Activated T-helper 17 cell treated with anti-CD3 and anti-CD28 coated beads, Interleukin-2, amount 50 U/mL, for 72 hours (primary cell): Measurements from ENCODE around the gene UTP14C. TPM values are rescaled to one million over a fixed set of nuclear protein-coding genes. Genes with fewer than 3 reads are reported as not detected.
"Not testable (repeated sequence)": the region's sequence is repeated elsewhere in the genome, so short reads cannot be mapped to it uniquely, and the experiment has no call there.

Experiments
- ATAC-seq: fragments of 150-1000 bp; cut with Tn5 transposase; replicated peaks from 2 replicates; pipeline ENCODE4 v1.10.0; 2021; ENCODE audit warnings: mild to moderate bottlenecking, moderate library complexity
- H3K27ac Mint-ChIP-seq: one replicate; pipeline ENCODE4 v1.8.0; 2022; ENCODE audit warnings: mixed read lengths
- H3K27me3 Mint-ChIP-seq: one replicate; pipeline ENCODE4 v1.8.0; 2022; ENCODE audit warnings: mixed read lengths
- H3K36me3 Mint-ChIP-seq: one replicate; pipeline ENCODE4 v1.8.0; 2022; ENCODE audit warnings: low read depth, mild to moderate bottlenecking, mixed read lengths
- H3K4me1 Mint-ChIP-seq: one replicate; pipeline ENCODE4 v1.8.0; 2022; ENCODE audit warnings: mixed read lengths
- H3K4me3 Mint-ChIP-seq: one replicate; pipeline ENCODE4 v1.8.0; 2022; ENCODE audit warnings: mild to moderate bottlenecking, mixed read lengths
- H3K9me3 Mint-ChIP-seq: one replicate; pipeline ENCODE4 v1.8.0; 2022; ENCODE audit warnings: mixed read lengths
- total RNA-seq, 2 donors: library from RNA; stranded (reverse); gene quantifications; one replicate each; pipeline ENCODE4 v1.2.3, GENCODE V29; 2022

The UTP14C gene
- total RNA-seq, 2 donors from 2014 or later, result 5.5 to 8.2 TPM

DNA sequence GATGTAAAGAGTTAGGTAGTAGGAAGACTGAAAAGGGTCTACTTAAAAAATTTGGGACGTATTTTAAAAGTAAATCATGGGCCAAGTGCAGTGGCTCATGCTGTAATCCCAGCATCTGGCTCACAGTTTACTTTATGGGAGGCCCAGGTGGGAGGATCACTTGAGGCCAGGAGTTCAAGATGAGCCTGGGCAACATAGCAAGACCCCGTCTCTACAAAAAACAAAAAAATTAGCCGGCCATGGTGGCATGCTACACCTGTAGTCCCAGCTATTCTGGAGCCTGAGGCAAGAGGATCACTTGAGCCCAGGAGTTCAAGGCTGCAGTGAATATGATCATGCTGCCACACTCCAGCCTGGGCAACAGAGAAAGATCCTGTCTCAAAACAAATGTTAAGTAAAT, 23.0 kb downstream of the UTP14C start:
- ATAC-seq, result no peak
- Mint-ChIP-seq H3K9me3 (peaks cover 5% of the 10 kb centered on the region), H3K27me3 (peaks cover 7% of the 10 kb centered on the region), H3K27ac (no peak overlapping the region), H3K4me3 (no peak overlapping the region), H3K4me1 (no peaks in the 10 kb centered on the region), H3K36me3 (peaks cover 6% of the 10 kb centered on the region)

GRCh38 chr13:52048516-52048915, 24.0 kb downstream of the UTP14C start:
- Mint-ChIP-seq H3K4me3 (no peak overlapping the region), H3K27me3 (peaks cover 7% of the 10 kb centered on the region), H3K36me3 (peaks cover 6% of the 10 kb centered on the region), H3K27ac (no peak overlapping the region), H3K9me3 (peaks cover 5% of the 10 kb centered on the region), H3K4me1 (no peaks in the 10 kb centered on the region)
- no peak for ATAC-seq

DNA sequence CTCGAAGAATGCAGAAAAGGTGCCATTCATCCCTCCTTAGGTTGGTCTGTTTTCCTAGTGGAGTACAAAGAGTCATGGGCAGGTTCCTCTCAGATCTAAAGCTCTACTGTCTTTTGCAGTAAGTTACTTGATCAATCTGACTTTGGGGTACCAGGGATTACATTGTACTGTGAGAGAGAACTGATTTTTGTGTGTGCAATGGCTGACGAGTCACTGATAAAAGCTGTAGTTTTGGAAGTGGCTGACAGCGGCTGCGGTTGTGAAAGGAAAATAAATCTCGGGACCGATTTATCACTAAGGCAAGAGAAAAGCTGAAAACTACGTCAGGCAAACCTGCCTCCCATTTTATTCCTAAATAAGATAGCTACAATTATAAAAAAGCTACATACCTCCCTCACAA, 26.9 kb downstream of the UTP14C start:
- H3K9me3 Mint-ChIP-seq, result peaks cover 5% of the 10 kb centered on the region
- no peaks in the 10 kb centered on the region for H3K36me3 Mint-ChIP-seq
- H3K4me3 Mint-ChIP-seq, result no peak overlapping the region
- no peak for ATAC-seq
- no peaks in the 10 kb centered on the region for H3K4me1 Mint-ChIP-seq
- no peak overlapping the region for H3K27ac Mint-ChIP-seq
- H3K27me3 Mint-ChIP-seq, result peaks cover 7% of the 10 kb centered on the region

DNA sequence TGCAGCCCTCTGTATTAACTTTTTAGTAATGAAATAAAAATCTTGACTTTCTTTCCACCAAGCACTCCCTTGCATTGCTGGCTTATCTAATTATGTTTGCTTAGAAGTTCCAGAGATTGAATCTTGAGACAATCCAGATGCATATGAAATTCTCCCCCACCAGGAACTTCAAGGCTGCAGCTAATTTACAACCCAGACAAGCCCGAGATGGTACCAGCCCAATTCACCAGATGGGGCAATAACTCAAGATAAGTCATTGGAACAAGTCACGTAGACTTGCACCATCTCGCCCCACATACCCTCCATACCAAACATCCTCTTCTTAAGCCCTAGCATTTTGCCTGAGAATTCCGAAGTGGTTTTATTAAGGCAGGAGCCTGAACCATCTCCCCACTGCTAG, 29.0 kb downstream of the UTP14C start:
- Mint-ChIP-seq H3K27ac (no peak overlapping the region), H3K36me3 (no peaks in the 10 kb centered on the region), H3K4me1 (no peaks in the 10 kb centered on the region), H3K4me3 (no peak overlapping the region), H3K27me3 (peaks cover 7% of the 10 kb centered on the region), H3K9me3 (peaks cover 5% of the 10 kb centered on the region)
- ATAC-seq, result no peak

DNA sequence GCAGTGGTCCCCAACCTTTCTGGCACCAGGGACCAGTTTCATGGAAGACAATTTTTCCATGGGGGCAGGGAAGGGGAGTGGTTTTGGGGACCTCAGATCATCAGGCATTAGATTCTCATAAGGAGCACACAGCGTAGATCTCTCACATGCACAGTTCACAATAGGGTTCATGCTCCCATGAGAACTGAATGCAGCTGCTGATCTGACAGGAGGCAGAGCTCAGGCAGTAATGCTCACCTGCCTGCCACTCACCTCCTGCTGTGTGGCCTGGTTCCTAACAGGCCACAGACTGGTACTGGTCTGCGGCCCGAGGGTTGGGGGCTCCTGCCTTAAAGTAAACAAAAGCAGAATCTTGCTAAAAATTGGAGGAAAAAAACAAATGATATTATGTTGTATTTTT, 36.6 kb downstream of the UTP14C start:
- not testable (repeated sequence) for H3K9me3 Mint-ChIP-seq, H3K36me3 Mint-ChIP-seq, H3K27me3 Mint-ChIP-seq, ATAC-seq, H3K27ac Mint-ChIP-seq, H3K4me3 Mint-ChIP-seq, H3K4me1 Mint-ChIP-seq

DNA sequence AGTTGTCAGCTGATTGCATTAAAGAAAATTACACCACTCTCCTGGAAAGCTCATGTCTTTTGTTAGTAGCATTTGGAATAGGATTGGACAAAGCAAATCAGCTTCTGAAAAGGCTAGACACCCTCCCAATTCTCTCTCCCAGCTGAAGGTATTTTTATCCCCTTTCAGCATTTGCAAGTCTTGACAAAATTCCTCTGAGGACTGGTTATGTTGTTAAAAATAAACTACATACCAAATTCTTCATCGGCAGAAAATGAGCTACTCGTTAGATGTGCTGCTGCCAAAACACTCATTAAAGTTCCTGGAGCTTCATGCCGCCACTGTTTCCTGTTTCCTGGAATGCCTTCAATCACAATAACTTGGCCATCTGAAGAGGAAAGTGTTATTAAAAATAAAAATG, 37.1 kb downstream of the UTP14C start:
- no peak for ATAC-seq
- H3K9me3 Mint-ChIP-seq, result no peaks in the 10 kb centered on the region
- H3K27me3 Mint-ChIP-seq, result no peaks in the 10 kb centered on the region
- H3K27ac Mint-ChIP-seq, result no peak overlapping the region
- no peaks in the 10 kb centered on the region for H3K36me3 Mint-ChIP-seq
- no peak overlapping the region for H3K4me3 Mint-ChIP-seq
- no peaks in the 10 kb centered on the region for H3K4me1 Mint-ChIP-seq

GRCh38 chr13:52067237-52067636, 42.7 kb downstream of the UTP14C start:
- peaks cover 4% of the 10 kb centered on the region for H3K4me1 Mint-ChIP-seq
- peaks cover 12% of the 10 kb centered on the region for H3K9me3 Mint-ChIP-seq
- no peak for ATAC-seq
- H3K36me3 Mint-ChIP-seq, result no peaks in the 10 kb centered on the region
- no peak overlapping the region for H3K27ac Mint-ChIP-seq
- H3K27me3 Mint-ChIP-seq, result peaks cover 23% of the 10 kb centered on the region
- H3K4me3 Mint-ChIP-seq, result no peak overlapping the region

DNA sequence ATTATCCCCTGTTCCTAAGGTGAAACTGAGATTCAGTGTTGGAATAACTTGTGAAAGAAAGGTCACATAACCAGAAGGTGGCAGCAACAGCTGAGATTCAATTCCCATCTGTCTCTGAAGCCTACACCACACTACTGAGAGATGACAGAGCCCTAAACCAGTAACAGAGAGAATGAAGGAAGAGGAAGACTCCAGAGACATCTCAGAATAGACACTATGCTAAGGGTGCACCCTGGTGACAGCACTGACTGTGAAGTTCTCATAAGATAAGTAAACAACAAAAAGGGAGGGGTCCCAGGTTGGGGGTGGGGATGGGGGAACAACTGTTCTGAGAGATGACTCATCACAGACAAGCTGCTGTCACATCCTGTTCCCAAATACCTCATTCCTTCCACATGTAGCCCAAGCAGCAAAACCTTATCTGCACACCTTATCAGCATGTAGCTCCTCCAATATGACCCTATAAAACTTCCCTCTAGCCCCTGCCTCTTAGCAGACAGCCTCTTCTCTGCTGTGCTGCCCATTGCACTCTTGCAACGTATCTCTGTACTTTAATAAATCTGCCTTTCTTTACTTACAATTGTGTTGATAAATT, 46.5 kb downstream of the UTP14C start:
- peaks cover 12% of the 10 kb centered on the region for H3K9me3 Mint-ChIP-seq
- no peak overlapping the region for H3K27ac Mint-ChIP-seq
- peak; percentile 68 for ATAC-seq
- H3K27me3 Mint-ChIP-seq, result peaks cover 29% of the 10 kb centered on the region
- no peaks in the 10 kb centered on the region for H3K36me3 Mint-ChIP-seq
- no peak overlapping the region for H3K4me3 Mint-ChIP-seq
- H3K4me1 Mint-ChIP-seq, result peaks cover 4% of the 10 kb centered on the region

Other genes starting within 250 kb of the UTP14C start
- gene DHRS12, start 220.5 kb upstream of the UTP14C start, total RNA-seq, result 1 to 10 TPM; 5.0 to 9.6 TPM
- under 1 TPM; 0.16 to 0.17 TPM for gene TMEM272, start 179.5 kb upstream of the UTP14C start, total RNA-seq
- under 1 TPM; 0.24 to 0.43 TPM for gene CCDC70, start 162.7 kb upstream of the UTP14C start, total RNA-seq
- 1 to 10 TPM in 1 of 2 donors, under 1 TPM in 1; 0.76 to 1.2 TPM for gene ATP7B, start 13.2 kb upstream of the UTP14C start, total RNA-seq
- gene ALG11, start 12.3 kb upstream of the UTP14C start, total RNA-seq, result 10 to 100 TPM; 18.2 to 24.4 TPM
- not detected for gene NEK5, start 104.4 kb downstream of the UTP14C start, total RNA-seq
- 1 to 10 TPM; 1.5 to 3.9 TPM for gene NEK3, start 134.9 kb downstream of the UTP14C start, total RNA-seq